DOHH2 (cell line): ENCODE data around the gene HTR1D.

ENCODE experiments used
- H3F3A ChIP-seq: fragments of 200-600 bp; sonication (generic), shearing (Covaris generic); 2 replicates; pipeline ENCODE4 v1.6.0; 2016; ENCODE audit warnings: antibody characterized with exemption, mild to moderate bottlenecking; ENCODE audit not compliant: control insufficient read depth, insufficient read depth
- H3K27ac ChIP-seq: fragments of 200-600 bp; sonication (generic); 2 replicates; pipeline ENCODE4 v1.5.1; 2014; ENCODE audit warnings: low read depth, mild to moderate bottlenecking, low read length, moderate library complexity
- H3K27me3 ChIP-seq: fragments of 200-600 bp; sonication (generic); 2 replicates; pipeline ENCODE4 v1.6.1; 2014; ENCODE audit warnings: mild to moderate bottlenecking, low read length, mixed read lengths; ENCODE audit not compliant: control insufficient read depth
- H3K36me3 ChIP-seq: fragments of 200-600 bp; sonication (generic); 2 replicates; pipeline ENCODE4 v1.6.1; 2014; ENCODE audit warnings: mild to moderate bottlenecking, low read length, moderate library complexity, mixed read lengths; ENCODE audit not compliant: control insufficient read depth
- H3K4me1 ChIP-seq: fragments of 200-600 bp; sonication (generic); 2 replicates; pipeline ENCODE4 v1.6.1; 2014; ENCODE audit warnings: mild to moderate bottlenecking, low read length, mixed read lengths; ENCODE audit not compliant: control insufficient read depth
- H3K4me2 ChIP-seq: fragments of 200-600 bp; sonication (generic); 2 replicates; pipeline ENCODE4 v1.6.0; 2014; ENCODE audit warnings: mild to moderate bottlenecking, low read length, moderate library complexity
- H3K4me3 ChIP-seq: fragments of 200-600 bp; sonication (generic); 2 replicates; pipeline ENCODE4 v1.5.1; 2014; ENCODE audit warnings: mild to moderate bottlenecking, low read length, mixed read lengths
- H3K79me2 ChIP-seq: fragments of 200-600 bp; sonication (generic); 2 replicates; pipeline ENCODE4 v1.6.1; 2014; ENCODE audit warnings: mild to moderate bottlenecking, low read length, mixed read lengths; ENCODE audit not compliant: control insufficient read depth
- H3K9me2 ChIP-seq: fragments of 200-600 bp; sonication (generic); replicated peaks from 2 replicates; pipeline ENCODE4 v1.6.1; 2014; ENCODE audit warnings: mild to moderate bottlenecking, low read length, mixed read lengths; ENCODE audit not compliant: control insufficient read depth
- H3K9me3 ChIP-seq: fragments of 200-600 bp; sonication (generic); 2 replicates; pipeline ENCODE4 v1.6.1; 2014; ENCODE audit warnings: antibody characterized with exemption, low read length, mixed read lengths; ENCODE audit not compliant: control insufficient read depth, insufficient read depth
- H4K20me1 ChIP-seq: fragments of 200-600 bp; sonication (generic); 2 replicates; pipeline ENCODE4 v1.6.0; 2014; ENCODE audit warnings: low read depth, mild to moderate bottlenecking, antibody characterized with exemption, low read length, moderate library complexity; ENCODE audit not compliant: control insufficient read depth, insufficient read depth
- EZH2phosphoT487 ChIP-seq: fragments of 200-600 bp; sonication (generic); IDR thresholded peaks from 2 replicates; pipeline ENCODE4 v1.6.1; 2017; ENCODE audit warnings: borderline replicate concordance, mild to moderate bottlenecking, antibody characterized with exemption, low read length, moderate library complexity, mixed read lengths
- TF ChIP-seq, protein P1 (sequence below): fragments of 200-600 bp; sonication (generic); IDR thresholded peaks from one replicate; pipeline ENCODE4 v1.5.1; 2014; ENCODE audit warnings: antibody characterized with exemption, mild to moderate bottlenecking, low read depth, low read length; ENCODE audit not compliant: poor library complexity, severe bottlenecking

The HTR1D gene

DNA sequence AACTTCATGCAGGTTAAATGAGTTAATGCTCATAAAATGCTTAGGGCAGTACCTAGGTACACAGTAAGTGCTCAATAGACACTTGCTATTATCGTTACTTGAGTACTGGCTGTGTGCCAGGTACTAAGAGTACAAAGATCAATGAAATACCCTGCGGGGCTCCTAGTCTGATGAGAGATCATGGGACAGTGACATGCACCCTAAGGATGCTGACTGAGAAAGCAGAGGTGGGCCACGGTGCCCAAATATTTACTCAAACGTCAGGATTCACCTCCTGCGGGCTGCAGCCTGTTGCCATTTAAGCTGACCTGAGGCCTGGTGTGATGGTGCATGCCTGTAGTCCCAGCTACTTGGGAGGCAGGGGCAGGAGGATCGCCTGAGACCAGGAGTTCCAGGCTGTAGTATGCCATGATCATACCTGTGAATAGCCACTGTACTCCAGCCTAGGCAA is 28.8 kb downstream of the HTR1D start:
- H3K27me3 ChIP-seq: peaks cover 5% of the 10 kb centered on the region; the same call in 1 of the 2 replicates
- no peak overlapping the region for H3K4me2 ChIP-seq
- TF ChIP-seq, protein P1, sequence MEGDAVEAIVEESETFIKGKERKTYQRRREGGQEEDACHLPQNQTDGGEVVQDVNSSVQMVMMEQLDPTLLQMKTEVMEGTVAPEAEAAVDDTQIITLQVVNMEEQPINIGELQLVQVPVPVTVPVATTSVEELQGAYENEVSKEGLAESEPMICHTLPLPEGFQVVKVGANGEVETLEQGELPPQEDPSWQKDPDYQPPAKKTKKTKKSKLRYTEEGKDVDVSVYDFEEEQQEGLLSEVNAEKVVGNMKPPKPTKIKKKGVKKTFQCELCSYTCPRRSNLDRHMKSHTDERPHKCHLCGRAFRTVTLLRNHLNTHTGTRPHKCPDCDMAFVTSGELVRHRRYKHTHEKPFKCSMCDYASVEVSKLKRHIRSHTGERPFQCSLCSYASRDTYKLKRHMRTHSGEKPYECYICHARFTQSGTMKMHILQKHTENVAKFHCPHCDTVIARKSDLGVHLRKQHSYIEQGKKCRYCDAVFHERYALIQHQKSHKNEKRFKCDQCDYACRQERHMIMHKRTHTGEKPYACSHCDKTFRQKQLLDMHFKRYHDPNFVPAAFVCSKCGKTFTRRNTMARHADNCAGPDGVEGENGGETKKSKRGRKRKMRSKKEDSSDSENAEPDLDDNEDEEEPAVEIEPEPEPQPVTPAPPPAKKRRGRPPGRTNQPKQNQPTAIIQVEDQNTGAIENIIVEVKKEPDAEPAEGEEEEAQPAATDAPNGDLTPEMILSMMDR: no peak
- TF ChIP-seq EZH2phosphoT487: no peak
- H3K4me1 ChIP-seq: no peaks in the 10 kb centered on the region
- H3K9me2 ChIP-seq: no peaks in the 10 kb centered on the region
- H4K20me1 ChIP-seq: 0 out of 2 replicates have a peak, but pooled peaks cover 2% of the 10 kb centered on the region
- no peak overlapping the region for H3K27ac ChIP-seq
- H3K79me2 ChIP-seq: no peaks in the 10 kb centered on the region
- no peaks in the 10 kb centered on the region for H3K9me3 ChIP-seq
- H3K4me3 ChIP-seq: no peak overlapping the region
- no peaks in the 10 kb centered on the region for H3K36me3 ChIP-seq
- no peaks in the 10 kb centered on the region for H3F3A ChIP-seq

- no peaks in the 10 kb centered on the region for H3K36me3 ChIP-seq
- H3K9me3 ChIP-seq: no peaks in the 10 kb centered on the region
- no peak overlapping the region for H3K4me2 ChIP-seq
- H3K27me3 ChIP-seq: peaks cover 5% of the 10 kb centered on the region; the same call in 1 of the 2 replicates
- no peaks in the 10 kb centered on the region for H3K9me2 ChIP-seq
- H4K20me1 ChIP-seq: 0 out of 2 replicates have a peak, but pooled peaks cover 2% of the 10 kb centered on the region
- no peaks in the 10 kb centered on the region for H3K79me2 ChIP-seq
- H3K4me3 ChIP-seq: no peak overlapping the region
- H3K4me1 ChIP-seq: no peaks in the 10 kb centered on the region
- H3F3A ChIP-seq: no peaks in the 10 kb centered on the region
- TF ChIP-seq, protein P1: no peak
- no peak for TF ChIP-seq EZH2phosphoT487
- no peak overlapping the region for H3K27ac ChIP-seq
These were observed 29.7 kb downstream of the HTR1D start for GRCh38 chr1:23187637-23188036.

GRCh38 chr1:23185381-23185780 is 31.9 kb downstream of the HTR1D start:
- Histone ChIP-seq H3F3A (no peaks in the 10 kb centered on the region), H3K4me1 (peaks cover 2% of the 10 kb centered on the region), H3K4me3 (no peak overlapping the region), H4K20me1 (0 out of 2 replicates have a peak, but pooled peaks cover 2% of the 10 kb centered on the region), H3K27me3 (peaks cover 5% of the 10 kb centered on the region; the same call in 1 of the 2 replicates), H3K9me2 (no peaks in the 10 kb centered on the region), H3K79me2 (no peaks in the 10 kb centered on the region), H3K4me2 (no peak overlapping the region), H3K9me3 (no peaks in the 10 kb centered on the region), H3K27ac (no peak overlapping the region), H3K36me3 (no peaks in the 10 kb centered on the region)
- TF ChIP-seq EZH2phosphoT487: no peak
- TF ChIP-seq, protein P1: no peak
